SK-N-SH treated with all-trans-retinoic acid at 6 μM for 48 hours (cell line): ENCODE data around the gene CDH19.

Experiments used
- ATAC-seq: fragments of 200-7000 bp; cut with Tn5 transposase; 3 replicates; pipeline ENCODE4 v1.9.1; 2020; ENCODE audit warnings: mild to moderate bottlenecking, moderate library complexity
- ARNTL ChIP-seq: fragments of 450-650 bp; formaldehyde crosslinking; IDR thresholded peaks from 2 replicates; pipeline ENCODE4 v1.5.0; 2020; ENCODE audit warnings: low read depth, mild to moderate bottlenecking, moderate library complexity, borderline replicate concordance
- BACH2 ChIP-seq: fragments of 250-450 bp; sonication (Bioruptor Pico); IDR thresholded peaks from 2 replicates; pipeline ENCODE4 v1.9.0; 2021; ENCODE audit warnings: mild to moderate bottlenecking, borderline replicate concordance
- CSDC2 ChIP-seq: fragments of 250-450 bp; sonication (Bioruptor Pico); IDR thresholded peaks from 2 replicates; pipeline ENCODE4 v1.5.0; 2020; ENCODE audit warnings: mild to moderate bottlenecking, moderate library complexity
- ESRRG ChIP-seq: fragments of 250-450 bp; sonication (Bioruptor Pico); IDR thresholded peaks from 2 replicates; pipeline ENCODE4 v1.6.1; 2021; ENCODE audit warnings: mild to moderate bottlenecking
- GLIS3 ChIP-seq: fragments of 250-450 bp; sonication (Bioruptor Pico); IDR thresholded peaks from 2 replicates; pipeline ENCODE4 v1.5.0; 2020; ENCODE audit warnings: mild to moderate bottlenecking, moderate library complexity
- ISL1 ChIP-seq: fragments of 250-450 bp; sonication (Bioruptor Pico); IDR thresholded peaks from 2 replicates; pipeline ENCODE4 v2.1.2; 2022; ENCODE audit warnings: mild to moderate bottlenecking, moderate library complexity
- OSR1 ChIP-seq: fragments of 250-450 bp; sonication (Bioruptor Pico); IDR thresholded peaks from 2 replicates; pipeline ENCODE4 v1.8.0; 2022; ENCODE audit warnings: moderate library complexity, mild to moderate bottlenecking, inconsistent platforms
- PPARA ChIP-seq: fragments of 250-450 bp; sonication (Bioruptor Pico); IDR thresholded peaks from 2 replicates; pipeline ENCODE4 v1.5.0; 2020; ENCODE audit warnings: mild to moderate bottlenecking, borderline replicate concordance
- SNAI2 ChIP-seq: fragments of 250-450 bp; sonication (Bioruptor Pico); IDR thresholded peaks from 2 replicates; pipeline ENCODE4 v1.5.0; 2020; ENCODE audit warnings: mild to moderate bottlenecking, moderate library complexity
- TCF4 ChIP-seq: fragments of 250-450 bp; sonication (Bioruptor Pico); IDR thresholded peaks from 2 replicates; pipeline ENCODE4 v1.8.0; 2021; ENCODE audit warnings: mild to moderate bottlenecking, moderate library complexity, borderline replicate concordance
- TOX ChIP-seq: fragments of 250-450 bp; sonication (Bioruptor Pico); IDR thresholded peaks from 2 replicates; pipeline ENCODE4 v1.8.0; 2021; ENCODE audit warnings: mild to moderate bottlenecking, moderate library complexity, borderline replicate concordance
- ZC3H10 ChIP-seq: fragments of 250-450 bp; sonication (Bioruptor Pico); IDR thresholded peaks from 2 replicates; pipeline ENCODE4 v1.5.1; 2021; ENCODE audit warnings: mild to moderate bottlenecking, moderate library complexity
- ZFP3 ChIP-seq: fragments of 250-450 bp; sonication (Bioruptor Pico); IDR thresholded peaks from 2 replicates; pipeline ENCODE4 v1.5.0; 2020; ENCODE audit warnings: mild to moderate bottlenecking, moderate library complexity
- ZFP30 ChIP-seq: fragments of 450-650 bp; formaldehyde crosslinking; IDR thresholded peaks from 2 replicates; pipeline ENCODE4 v1.5.0; 2022; ENCODE audit warnings: mild to moderate bottlenecking, moderate library complexity
- ZNF70 ChIP-seq: fragments of 450-650 bp; formaldehyde crosslinking; IDR thresholded peaks from 2 replicates; pipeline ENCODE4 v1.5.0; 2020; ENCODE audit warnings: mild to moderate bottlenecking, moderate library complexity
- TF ChIP-seq, protein P1 (sequence below): fragments of 250-450 bp; sonication (Bioruptor Pico); IDR thresholded peaks from 2 replicates; pipeline ENCODE4 v1.8.0; 2021; ENCODE audit warnings: low read depth, mild to moderate bottlenecking, moderate library complexity, borderline replicate concordance
- TF ChIP-seq, protein P2 (sequence below): fragments of 250-450 bp; sonication (Bioruptor Pico); IDR thresholded peaks from 2 replicates; pipeline ENCODE4 v1.8.0; 2020; ENCODE audit warnings: mild to moderate bottlenecking, moderate library complexity, borderline replicate concordance
- TF ChIP-seq, protein P3 (sequence below): fragments of 250-450 bp; sonication (Bioruptor Pico); IDR thresholded peaks from 2 replicates; pipeline ENCODE4 v1.5.1; 2020; ENCODE audit warnings: low read depth, mild to moderate bottlenecking, moderate library complexity
- TF ChIP-seq, protein P4 (sequence below): fragments of 250-450 bp; sonication (Bioruptor Pico); IDR thresholded peaks from 2 replicates; pipeline ENCODE4 v1.5.1; 2021; ENCODE audit warnings: mild to moderate bottlenecking, moderate library complexity
- TF ChIP-seq, protein P5 (sequence below): fragments of 250-450 bp; sonication (Bioruptor Pico); IDR thresholded peaks from 2 replicates; pipeline ENCODE4 v1.5.0; 2020; ENCODE audit warnings: mild to moderate bottlenecking, moderate library complexity

The CDH19 gene

DNA sequence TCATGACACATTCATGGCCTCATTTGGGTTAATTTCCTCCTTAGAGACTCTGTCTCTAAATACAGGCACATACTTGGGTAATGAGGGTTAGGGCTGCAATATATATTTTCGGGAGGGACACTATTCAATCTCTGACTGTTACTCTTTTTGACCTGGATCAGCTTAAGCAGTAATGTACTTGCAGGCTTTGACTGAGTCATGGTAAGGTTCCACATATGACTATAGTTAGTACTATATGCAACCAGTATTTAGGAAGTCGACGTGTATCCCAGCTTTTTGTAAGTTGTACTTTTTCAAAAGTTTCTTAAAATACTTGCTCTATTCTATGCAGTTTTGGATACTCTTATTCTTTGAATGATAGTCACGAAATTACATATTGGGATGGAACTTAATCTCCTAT lies 37.2 kb upstream of the CDH19 start (continued):
- TF ChIP-seq, protein P1, sequence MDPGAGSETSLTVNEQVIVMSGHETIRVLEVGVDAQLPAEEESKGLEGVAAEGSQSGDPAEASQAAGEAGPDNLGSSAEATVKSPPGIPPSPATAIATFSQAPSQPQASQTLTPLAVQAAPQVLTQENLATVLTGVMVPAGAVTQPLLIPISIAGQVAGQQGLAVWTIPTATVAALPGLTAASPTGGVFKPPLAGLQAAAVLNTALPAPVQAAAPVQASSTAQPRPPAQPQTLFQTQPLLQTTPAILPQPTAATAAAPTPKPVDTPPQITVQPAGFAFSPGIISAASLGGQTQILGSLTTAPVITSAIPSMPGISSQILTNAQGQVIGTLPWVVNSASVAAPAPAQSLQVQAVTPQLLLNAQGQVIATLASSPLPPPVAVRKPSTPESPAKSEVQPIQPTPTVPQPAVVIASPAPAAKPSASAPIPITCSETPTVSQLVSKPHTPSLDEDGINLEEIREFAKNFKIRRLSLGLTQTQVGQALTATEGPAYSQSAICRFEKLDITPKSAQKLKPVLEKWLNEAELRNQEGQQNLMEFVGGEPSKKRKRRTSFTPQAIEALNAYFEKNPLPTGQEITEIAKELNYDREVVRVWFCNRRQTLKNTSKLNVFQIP, result no peak
- TF ChIP-seq ESRRG (CRISPR knock-in tag), result no peak
- no peak for TF ChIP-seq ZNF70 (CRISPR knock-in tag)
- TF ChIP-seq ZFP30 (CRISPR knock-in tag), result no peak

DNA sequence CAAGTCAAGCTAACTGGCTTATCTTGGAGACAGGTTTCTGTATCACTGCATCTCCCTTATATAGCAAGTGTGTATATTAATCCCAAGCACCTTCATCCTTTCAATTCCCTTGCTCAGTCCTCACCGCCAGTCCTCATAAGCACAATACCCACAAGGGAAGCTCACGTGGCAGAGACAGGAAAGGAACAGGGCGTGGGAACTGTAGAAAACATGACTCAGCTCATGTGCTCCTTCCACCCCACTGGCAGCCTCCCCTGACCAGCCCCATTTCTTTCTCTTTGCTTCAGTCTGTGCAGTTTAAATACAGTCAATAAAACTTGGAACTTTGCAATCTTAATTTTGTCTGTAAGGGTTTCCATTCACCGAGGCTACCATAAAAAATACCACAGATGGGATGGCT lies 36.5 kb upstream of the CDH19 start:
- no peak for TF ChIP-seq SNAI2 (CRISPR knock-in tag)
- no peak for TF ChIP-seq ISL1 (CRISPR knock-in tag)
- TF ChIP-seq, protein P2, sequence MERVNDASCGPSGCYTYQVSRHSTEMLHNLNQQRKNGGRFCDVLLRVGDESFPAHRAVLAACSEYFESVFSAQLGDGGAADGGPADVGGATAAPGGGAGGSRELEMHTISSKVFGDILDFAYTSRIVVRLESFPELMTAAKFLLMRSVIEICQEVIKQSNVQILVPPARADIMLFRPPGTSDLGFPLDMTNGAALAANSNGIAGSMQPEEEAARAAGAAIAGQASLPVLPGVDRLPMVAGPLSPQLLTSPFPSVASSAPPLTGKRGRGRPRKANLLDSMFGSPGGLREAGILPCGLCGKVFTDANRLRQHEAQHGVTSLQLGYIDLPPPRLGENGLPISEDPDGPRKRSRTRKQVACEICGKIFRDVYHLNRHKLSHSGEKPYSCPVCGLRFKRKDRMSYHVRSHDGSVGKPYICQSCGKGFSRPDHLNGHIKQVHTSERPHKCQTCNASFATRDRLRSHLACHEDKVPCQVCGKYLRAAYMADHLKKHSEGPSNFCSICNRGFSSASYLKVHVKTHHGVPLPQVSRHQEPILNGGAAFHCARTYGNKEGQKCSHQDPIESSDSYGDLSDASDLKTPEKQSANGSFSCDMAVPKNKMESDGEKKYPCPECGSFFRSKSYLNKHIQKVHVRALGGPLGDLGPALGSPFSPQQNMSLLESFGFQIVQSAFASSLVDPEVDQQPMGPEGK (CRISPR knock-in tag), result no peak
- TF ChIP-seq, protein P3, sequence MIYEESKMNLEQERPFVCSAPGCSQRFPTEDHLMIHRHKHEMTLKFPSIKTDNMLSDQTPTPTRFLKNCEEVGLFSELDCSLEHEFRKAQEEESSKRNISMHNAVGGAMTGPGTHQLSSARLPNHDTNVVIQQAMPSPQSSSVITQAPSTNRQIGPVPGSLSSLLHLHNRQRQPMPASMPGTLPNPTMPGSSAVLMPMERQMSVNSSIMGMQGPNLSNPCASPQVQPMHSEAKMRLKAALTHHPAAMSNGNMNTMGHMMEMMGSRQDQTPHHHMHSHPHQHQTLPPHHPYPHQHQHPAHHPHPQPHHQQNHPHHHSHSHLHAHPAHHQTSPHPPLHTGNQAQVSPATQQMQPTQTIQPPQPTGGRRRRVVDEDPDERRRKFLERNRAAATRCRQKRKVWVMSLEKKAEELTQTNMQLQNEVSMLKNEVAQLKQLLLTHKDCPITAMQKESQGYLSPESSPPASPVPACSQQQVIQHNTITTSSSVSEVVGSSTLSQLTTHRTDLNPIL (CRISPR knock-in tag), result no peak
- no peak for TF ChIP-seq BACH2 (CRISPR knock-in tag)
- TF ChIP-seq TOX, result no peak
- TF ChIP-seq ZC3H10, result no peak
- TF ChIP-seq, protein P4, sequence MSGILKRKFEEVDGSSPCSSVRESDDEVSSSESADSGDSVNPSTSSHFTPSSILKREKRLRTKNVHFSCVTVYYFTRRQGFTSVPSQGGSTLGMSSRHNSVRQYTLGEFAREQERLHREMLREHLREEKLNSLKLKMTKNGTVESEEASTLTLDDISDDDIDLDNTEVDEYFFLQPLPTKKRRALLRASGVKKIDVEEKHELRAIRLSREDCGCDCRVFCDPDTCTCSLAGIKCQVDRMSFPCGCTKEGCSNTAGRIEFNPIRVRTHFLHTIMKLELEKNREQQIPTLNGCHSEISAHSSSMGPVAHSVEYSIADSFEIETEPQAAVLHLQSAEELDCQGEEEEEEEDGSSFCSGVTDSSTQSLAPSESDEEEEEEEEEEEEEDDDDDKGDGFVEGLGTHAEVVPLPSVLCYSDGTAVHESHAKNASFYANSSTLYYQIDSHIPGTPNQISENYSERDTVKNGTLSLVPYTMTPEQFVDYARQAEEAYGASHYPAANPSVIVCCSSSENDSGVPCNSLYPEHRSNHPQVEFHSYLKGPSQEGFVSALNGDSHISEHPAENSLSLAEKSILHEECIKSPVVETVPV (CRISPR knock-in tag), result no peak
- TF ChIP-seq, protein P1, result no peak
- TF ChIP-seq, protein P5, sequence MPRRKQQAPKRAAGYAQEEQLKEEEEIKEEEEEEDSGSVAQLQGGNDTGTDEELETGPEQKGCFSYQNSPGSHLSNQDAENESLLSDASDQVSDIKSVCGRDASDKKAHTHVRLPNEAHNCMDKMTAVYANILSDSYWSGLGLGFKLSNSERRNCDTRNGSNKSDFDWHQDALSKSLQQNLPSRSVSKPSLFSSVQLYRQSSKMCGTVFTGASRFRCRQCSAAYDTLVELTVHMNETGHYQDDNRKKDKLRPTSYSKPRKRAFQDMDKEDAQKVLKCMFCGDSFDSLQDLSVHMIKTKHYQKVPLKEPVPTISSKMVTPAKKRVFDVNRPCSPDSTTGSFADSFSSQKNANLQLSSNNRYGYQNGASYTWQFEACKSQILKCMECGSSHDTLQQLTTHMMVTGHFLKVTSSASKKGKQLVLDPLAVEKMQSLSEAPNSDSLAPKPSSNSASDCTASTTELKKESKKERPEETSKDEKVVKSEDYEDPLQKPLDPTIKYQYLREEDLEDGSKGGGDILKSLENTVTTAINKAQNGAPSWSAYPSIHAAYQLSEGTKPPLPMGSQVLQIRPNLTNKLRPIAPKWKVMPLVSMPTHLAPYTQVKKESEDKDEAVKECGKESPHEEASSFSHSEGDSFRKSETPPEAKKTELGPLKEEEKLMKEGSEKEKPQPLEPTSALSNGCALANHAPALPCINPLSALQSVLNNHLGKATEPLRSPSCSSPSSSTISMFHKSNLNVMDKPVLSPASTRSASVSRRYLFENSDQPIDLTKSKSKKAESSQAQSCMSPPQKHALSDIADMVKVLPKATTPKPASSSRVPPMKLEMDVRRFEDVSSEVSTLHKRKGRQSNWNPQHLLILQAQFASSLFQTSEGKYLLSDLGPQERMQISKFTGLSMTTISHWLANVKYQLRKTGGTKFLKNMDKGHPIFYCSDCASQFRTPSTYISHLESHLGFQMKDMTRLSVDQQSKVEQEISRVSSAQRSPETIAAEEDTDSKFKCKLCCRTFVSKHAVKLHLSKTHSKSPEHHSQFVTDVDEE (CRISPR knock-in tag), result no peak
- no peak for TF ChIP-seq GLIS3 (CRISPR knock-in tag)
- no peak for TF ChIP-seq ZFP30 (CRISPR knock-in tag)
- TF ChIP-seq ARNTL (CRISPR knock-in tag), result no peak
- TF ChIP-seq PPARA (CRISPR knock-in tag), result no peak
- ATAC-seq, result no peak

DNA sequence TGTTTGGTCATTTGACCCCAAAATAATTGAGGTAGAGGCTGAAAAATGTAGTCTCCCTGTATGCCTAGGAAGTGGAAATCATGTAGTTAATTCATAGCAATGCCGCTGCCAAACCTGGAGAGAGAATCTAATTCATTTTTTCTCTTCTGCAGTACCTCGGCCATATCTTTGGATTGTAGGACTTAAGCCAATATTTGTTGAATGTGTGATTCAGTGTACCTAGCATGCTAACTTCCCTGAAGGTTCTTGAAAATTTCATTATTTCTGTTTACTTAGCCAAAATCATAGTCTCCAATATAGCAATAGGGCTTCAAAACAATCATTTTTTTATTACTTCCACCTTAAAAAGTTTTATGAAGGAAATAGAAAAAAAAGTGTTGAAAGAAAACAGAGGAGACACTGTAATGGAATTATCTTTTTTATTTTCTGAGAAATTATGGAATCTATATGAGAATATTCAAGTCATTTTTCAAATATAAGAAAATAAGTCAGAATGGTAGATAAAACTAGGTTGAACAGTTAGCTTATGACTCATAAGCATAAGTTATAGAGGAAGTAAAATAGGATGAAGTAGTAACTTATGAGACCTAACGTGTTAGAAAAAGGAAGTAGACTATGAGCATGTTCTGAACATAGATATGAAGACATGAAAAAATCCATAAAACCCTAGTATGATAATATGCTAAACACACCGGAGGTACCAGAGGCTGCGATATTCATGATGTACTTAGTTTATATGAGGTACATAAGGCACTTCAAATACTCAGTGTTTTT lies 35.2 kb upstream of the CDH19 start:
- ATAC-seq, result no peak
- no peak for TF ChIP-seq ZNF70 (CRISPR knock-in tag)
- TF ChIP-seq, protein P5 (CRISPR knock-in tag), result no peak
- TF ChIP-seq OSR1 (CRISPR knock-in tag), result no peak
- TF ChIP-seq TOX, result no peak
- TF ChIP-seq BACH2 (CRISPR knock-in tag), result no peak
- TF ChIP-seq ZFP3 (CRISPR knock-in tag), result no peak
- TF ChIP-seq, protein P3 (CRISPR knock-in tag), result no peak
- no peak for TF ChIP-seq CSDC2 (CRISPR knock-in tag)
- no peak for TF ChIP-seq ZC3H10
- TF ChIP-seq ISL1 (CRISPR knock-in tag), result no peak
- TF ChIP-seq TCF4 (CRISPR knock-in tag), result no peak
- TF ChIP-seq GLIS3 (CRISPR knock-in tag), result no peak
